Urinary bladder (tissue), 4 donors: ENCODE results near the gene ARSA. TPM values are rescaled to one million over a fixed set of nuclear protein-coding genes. Genes with fewer than 3 reads are reported as not detected.

ENCODE experiments used
- DNase-seq: peaks from one replicate; pipeline ENCODE4 v3.0.0-alpha.2; 2015; ENCODE audit errors: extremely low spot score
- H3K27ac ChIP-seq: one replicate; pipeline ENCODE4 v1.5.1; 2013; ENCODE audit warnings: low read depth, mild to moderate bottlenecking, moderate library complexity
- H3K36me3 ChIP-seq: one replicate; pipeline ENCODE4 v1.6.1; 2013; ENCODE audit warnings: mild to moderate bottlenecking, moderate library complexity; ENCODE audit not compliant: insufficient read depth
- H3K4me1 ChIP-seq: one replicate; pipeline ENCODE4 v1.6.1; 2013; ENCODE audit warnings: mild to moderate bottlenecking, moderate library complexity; ENCODE audit not compliant: insufficient read depth
- H3K4me3 ChIP-seq: one replicate; pipeline ENCODE4 v1.5.1; 2013; ENCODE audit warnings: low read depth, low read length
- WGBS: extraction: QIAGEN DNeasy Blood & Tissue Kit; methylation state at CpG from one replicate; pipeline ENCODE4 v1.1.7; 2013; 5-methylcytosine and 5-hydroxymethylcytosine counted together
- polyA plus RNA-seq: library from polyadenylated mRNA; stranded (reverse); fragments of 200-250 nt; gene quantifications from one replicate; pipeline ENCODE4 v1.2.3, GENCODE V29; 2013
- small RNA-seq: library from RNA; depleted of rRNA; stranded (forward); fragments of <200 nt; gene quantifications from one replicate; pipeline ENCODE3, GENCODE V24; 2014
- total RNA-seq: library from RNA; depleted of rRNA; stranded (reverse); fragments of >200 nt; gene quantifications from one replicate; pipeline ENCODE4 v1.2.3, GENCODE V29; 2014
- donor health status: healthy with polysubstance abuse.
- donor health status: healthy.

ARSA gene
- total and polyA plus RNA-seq, 2 donors = 8.7 to 36.3 TPM

DNA sequence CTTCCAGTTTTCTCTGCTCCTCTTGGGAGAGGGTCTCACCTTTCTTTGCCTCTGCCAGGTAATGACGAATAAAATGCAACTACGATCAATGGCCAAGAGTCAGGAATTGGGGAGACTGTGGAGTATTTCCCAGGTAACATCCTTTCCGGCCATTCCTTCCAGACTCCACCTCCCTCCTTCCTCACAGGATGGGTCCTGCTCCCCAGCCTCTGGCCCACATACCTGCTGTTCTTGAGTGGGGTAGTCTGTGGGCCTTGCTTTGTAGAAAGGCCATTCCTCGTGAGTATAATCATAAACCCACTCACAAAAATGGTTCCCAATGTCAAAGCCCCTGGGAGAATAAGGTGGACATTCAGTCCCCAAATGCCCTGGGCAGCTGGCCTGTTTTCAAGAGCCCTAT, 48.2 kb downstream of the ARSA start:
- Histone ChIP-seq H3K4me1 (no peaks in the 10 kb centered on the region), H3K27ac (no peak overlapping the region), H3K4me3 (no peak overlapping the region), H3K36me3 (no peaks in the 10 kb centered on the region)
- DNase-seq = no peak
- 95% methylated on average over 4 of the region's 4 CpGs for WGBS

DNA sequence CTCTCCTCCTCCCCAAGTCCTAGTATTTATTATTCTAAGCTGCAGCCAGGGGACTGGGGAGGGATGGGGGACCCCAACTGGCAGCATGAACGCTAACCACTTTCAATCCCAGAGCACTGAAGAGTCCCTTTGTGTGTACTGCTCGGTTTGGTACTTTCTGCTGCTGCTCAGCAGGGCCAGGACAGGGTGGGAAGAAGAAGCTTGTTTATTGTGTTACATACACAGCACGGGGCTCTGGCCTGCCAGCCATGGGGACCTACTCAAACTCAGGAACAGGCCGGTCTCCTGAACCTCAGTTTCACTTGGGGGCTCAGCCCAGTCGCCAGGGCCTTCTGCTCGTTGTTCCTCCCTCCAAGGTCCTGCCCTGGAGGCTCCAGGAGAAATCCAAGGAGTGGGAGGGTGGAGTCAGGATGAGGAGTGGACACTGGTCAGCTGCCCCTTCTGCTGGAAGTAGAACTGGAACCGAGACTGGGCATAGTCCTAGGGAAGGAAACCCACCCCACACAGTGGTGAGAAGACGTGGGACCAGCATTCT, 49.1 kb downstream of the ARSA start:
- Histone ChIP-seq H3K36me3 (no peaks in the 10 kb centered on the region), H3K27ac (no peak overlapping the region), H3K4me3 (no peak overlapping the region), H3K4me1 (no peaks in the 10 kb centered on the region)
- DNase-seq = no peak
- WGBS = 60% methylated on average over 8 of the region's 8 CpGs

DNA sequence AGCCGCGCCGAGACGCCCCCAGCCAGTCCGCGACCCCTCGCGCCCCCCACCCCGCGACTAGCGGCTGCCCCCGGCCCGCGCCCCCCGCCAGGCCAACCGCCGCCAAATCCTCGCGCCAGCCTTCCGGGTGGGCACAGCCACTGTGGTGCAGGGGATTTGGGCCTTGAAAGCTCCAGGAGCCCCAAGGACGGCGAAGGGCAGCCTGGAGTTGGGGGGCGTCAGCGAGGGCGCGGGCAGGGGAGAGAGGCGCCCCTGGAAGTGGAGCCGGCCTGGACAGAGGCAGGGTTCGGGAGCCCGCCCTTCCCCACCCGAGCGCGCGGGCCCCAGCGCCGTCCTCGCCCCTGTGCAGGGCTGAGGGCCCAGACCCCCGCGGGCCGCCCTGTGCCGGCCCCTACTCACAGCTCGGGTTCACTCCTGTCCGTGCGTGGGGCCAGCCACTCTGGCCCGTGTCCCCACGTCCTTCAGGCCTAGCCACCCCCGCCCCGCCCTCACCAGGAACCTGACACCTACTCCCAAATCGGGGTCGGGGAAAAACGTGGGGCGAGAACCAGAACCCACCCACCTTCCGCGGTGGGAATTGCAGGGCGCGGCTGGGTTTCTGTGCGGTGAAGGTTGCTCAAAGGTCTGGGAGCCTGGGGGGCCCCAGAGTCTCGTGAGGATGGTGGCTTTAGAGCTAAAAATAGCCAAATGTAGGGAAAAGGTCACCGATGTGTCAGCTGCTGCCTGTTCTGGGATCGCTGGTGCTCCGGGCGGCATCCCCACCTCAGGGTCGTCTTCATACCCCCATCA, 49.8 kb downstream of the ARSA start, which contains the start of gene CPT1B:
CPT1B (minus strand) TSS at position 441 of the 789 bp plus-strand sequence. CDS start 512 bp downstream, outside the sequence.
- Histone ChIP-seq H3K4me1 (no peaks in the 10 kb centered on the region), H3K4me3 (no peak within 1 kb of the TSS), H3K36me3 (no peaks in the 10 kb centered on the region), H3K27ac (no peak within 1 kb of the TSS)
- DNase-seq = no peak
- whole genome bisulfite sequencing = 16% methylated on average over 63 of the region's 63 CpGs

DNA sequence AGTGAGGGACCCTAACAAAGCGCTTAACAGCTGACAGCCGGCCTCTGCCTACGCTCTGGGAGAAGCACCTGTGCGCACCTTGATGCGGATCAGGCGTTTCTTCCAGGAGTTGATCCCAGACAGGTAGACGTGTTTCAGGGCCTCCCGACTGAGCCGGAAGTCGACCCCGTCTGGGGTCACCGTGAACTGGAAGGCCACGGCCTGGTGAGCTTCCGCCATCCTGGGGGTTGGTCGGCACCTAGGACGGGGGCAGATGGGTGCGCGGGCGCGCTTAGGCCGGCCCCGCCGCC, 50.3 kb downstream of the ARSA start:
- H3K36me3 ChIP-seq = no peaks in the 10 kb centered on the region
- H3K27ac ChIP-seq = no peak overlapping the region
- H3K4me1 ChIP-seq = no peaks in the 10 kb centered on the region
- H3K4me3 ChIP-seq = no peak overlapping the region
- 38% methylated on average over 23 of the region's 23 CpGs for WGBS
- DNase-seq = no peak

DNA sequence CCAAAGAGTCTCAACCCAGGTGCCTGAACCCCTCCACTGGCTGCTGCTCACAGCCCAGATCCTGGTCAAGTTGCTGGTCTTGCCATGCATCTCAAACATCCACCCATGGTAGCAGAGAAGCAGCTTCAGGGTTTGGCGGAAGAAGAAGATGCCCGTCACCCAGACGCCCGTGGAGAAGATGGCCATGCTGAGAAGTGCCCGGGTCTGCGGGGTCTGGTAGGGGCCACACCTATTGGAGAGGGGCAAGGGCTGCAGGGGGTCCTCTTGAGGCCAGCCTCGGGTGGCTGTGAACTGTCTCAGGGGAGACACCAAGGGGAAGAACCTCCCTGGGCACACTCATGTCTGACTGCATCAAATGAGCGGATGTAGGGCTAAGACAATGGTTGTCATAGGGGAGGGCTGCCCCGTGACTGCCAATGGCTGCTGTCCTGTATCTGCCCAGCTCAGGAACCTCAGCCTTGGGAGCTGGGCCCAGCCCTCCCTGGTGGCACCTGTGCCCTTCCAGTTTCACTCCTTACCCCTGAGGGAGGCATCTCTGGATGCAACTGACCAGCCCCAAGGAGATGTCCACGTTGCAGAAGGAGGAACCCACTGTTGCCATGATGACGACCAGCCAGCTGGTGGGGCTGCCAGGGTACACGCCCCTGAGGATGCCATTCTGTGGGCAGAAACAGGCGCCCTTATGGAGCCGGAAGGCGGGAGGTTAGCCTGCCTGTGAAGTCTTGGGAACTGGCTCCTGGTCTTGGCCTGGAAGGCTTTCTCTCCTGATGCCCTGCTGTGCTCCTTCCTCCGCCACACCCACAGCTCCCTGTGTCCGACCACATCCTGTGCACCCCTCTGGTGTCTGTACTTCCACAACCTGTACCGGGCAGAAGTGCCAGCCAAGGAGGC, 50.9 kb downstream of the ARSA start:
- no peak for DNase-seq
- no peaks in the 10 kb centered on the region for H3K4me1 ChIP-seq
- no peaks in the 10 kb centered on the region for H3K36me3 ChIP-seq
- WGBS = 84% methylated on average over 18 of the region's 18 CpGs
- H3K4me3 ChIP-seq = no peak overlapping the region
- H3K27ac ChIP-seq = no peak overlapping the region

DNA sequence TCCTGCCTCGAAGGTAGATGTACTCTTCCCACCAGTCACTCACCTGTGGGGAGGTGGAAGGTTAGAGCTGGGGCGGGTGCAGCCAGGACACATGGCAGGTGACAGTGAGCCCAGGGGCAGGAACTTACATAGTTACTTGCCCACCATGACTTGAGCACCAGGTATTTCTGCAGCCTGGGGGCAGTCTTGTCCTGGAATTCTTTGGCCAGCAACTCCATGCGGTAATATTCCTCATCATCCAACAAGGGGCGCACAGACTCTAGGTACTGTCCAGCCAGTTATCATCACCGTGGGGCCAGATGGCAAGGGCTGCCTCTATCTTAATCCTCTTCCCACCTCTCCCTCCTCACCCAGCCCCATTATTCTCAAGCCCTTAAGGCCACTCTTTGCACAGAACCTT, 51.9 kb downstream of the ARSA start:
- WGBS = 63% methylated on average over 5 of the region's 5 CpGs
- Histone ChIP-seq H3K27ac (no peak overlapping the region), H3K36me3 (no peaks in the 10 kb centered on the region), H3K4me1 (no peaks in the 10 kb centered on the region), H3K4me3 (no peak overlapping the region)
- no peak for DNase-seq

DNA sequence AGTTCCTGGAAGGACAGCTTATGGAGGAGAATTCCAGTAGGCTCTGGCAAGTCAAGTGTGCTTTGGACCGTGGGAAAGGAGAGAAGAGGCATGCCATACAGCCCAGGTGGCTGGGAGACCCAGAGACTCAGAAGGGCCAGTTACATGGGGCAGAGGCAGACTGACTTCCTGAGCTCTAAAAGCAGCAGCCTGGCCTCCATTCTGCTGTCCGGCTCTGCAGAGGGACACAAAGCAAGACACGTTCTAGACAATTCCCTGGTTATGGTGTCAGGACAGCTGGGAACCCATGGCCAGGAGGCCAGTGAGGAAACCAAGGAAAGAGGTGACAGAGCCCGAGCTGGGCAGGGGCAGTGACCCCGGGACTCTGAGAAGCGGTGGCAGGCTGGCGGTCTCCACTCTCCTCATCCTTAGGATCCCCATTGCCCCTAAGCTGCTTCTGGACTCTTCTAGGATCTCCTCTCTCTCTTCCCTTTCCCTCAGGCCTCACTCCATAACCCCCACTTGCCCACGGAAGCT, 52.5 kb downstream of the ARSA start:
- DNase-seq = no peak
- H3K27ac ChIP-seq = no peak overlapping the region
- no peaks in the 10 kb centered on the region for H3K4me1 ChIP-seq
- WGBS = 82% methylated on average over 8 of the region's 8 CpGs
- H3K36me3 ChIP-seq = no peaks in the 10 kb centered on the region
- H3K4me3 ChIP-seq = no peak overlapping the region

Small RNA genes lying within 50 kb of the gene (small RNA-seq; reads per million reads assigned to genes)
- gene RF00019 = not detected

Other genes with a start within 250 kb of the ARSA start
- 28.3 TPM for gene SBF1, start 153.1 kb downstream of the ARSA start, total RNA-seq
- gene SBF1, start 153.1 kb downstream of the ARSA start, polyA plus RNA-seq = 44.8 TPM
- 0.37 TPM for gene ADM2, start 146.6 kb downstream of the ARSA start, total RNA-seq
- gene ADM2, start 146.6 kb downstream of the ARSA start, polyA plus RNA-seq = 0.11 TPM
- not detected for gene MIOX, start 141.3 kb downstream of the ARSA start, total RNA-seq
- gene MIOX, start 141.3 kb downstream of the ARSA start, polyA plus RNA-seq = not detected
- 21.4 TPM for gene LMF2, start 120.5 kb downstream of the ARSA start, total RNA-seq
- 61.3 TPM for gene LMF2, start 120.5 kb downstream of the ARSA start, polyA plus RNA-seq
- gene NCAPH2, start 119.9 kb downstream of the ARSA start, total RNA-seq = 27.5 TPM
- gene NCAPH2, start 119.9 kb downstream of the ARSA start, polyA plus RNA-seq = 38.4 TPM
- 0.79 TPM for gene SCO2, start 102.6 kb downstream of the ARSA start, total RNA-seq
- gene SCO2, start 102.6 kb downstream of the ARSA start, polyA plus RNA-seq = 3.3 TPM
- 9.5 TPM for gene TYMP, start 98.1 kb downstream of the ARSA start, total RNA-seq
- 84.1 TPM for gene TYMP, start 98.1 kb downstream of the ARSA start, polyA plus RNA-seq
- 0.11 TPM for gene KLHDC7B, start 82.3 kb downstream of the ARSA start, total RNA-seq
- gene KLHDC7B, start 82.3 kb downstream of the ARSA start, polyA plus RNA-seq = 0.33 TPM
- not detected for gene SYCE3, start 65.2 kb downstream of the ARSA start, total RNA-seq
- gene SYCE3, start 65.2 kb downstream of the ARSA start, polyA plus RNA-seq = not detected
- gene CPT1B, start 49.7 kb downstream of the ARSA start, total RNA-seq = 6.2 TPM
- gene CPT1B, start 49.7 kb downstream of the ARSA start, polyA plus RNA-seq = 5.5 TPM
- 28.0 TPM for gene CHKB, start 45.3 kb downstream of the ARSA start, total RNA-seq
- 45.7 TPM for gene CHKB, start 45.3 kb downstream of the ARSA start, polyA plus RNA-seq
- 1.2 TPM for gene MAPK8IP2, start 27.4 kb downstream of the ARSA start, total RNA-seq
- gene MAPK8IP2, start 27.4 kb downstream of the ARSA start, polyA plus RNA-seq = 1.6 TPM
- 8.1 TPM for gene SHANK3, start 44.7 kb upstream of the ARSA start, total RNA-seq
- gene SHANK3, start 44.7 kb upstream of the ARSA start, polyA plus RNA-seq = 18.5 TPM
- not detected for gene ACR, start 110.1 kb upstream of the ARSA start, total RNA-seq
- gene ACR, start 110.1 kb upstream of the ARSA start, polyA plus RNA-seq = 0.30 TPM
- gene RABL2B, start 155.5 kb upstream of the ARSA start, total RNA-seq = 9.5 TPM
- 21.0 TPM for gene RABL2B, start 155.5 kb upstream of the ARSA start, polyA plus RNA-seq